SH-SY5Y (cell line): ENCODE measurements around the gene SGSM2.

Experiments used
- GATA2 ChIP-seq: IDR thresholded peaks from 2 replicates; pipeline ENCODE4 v1.6.1; 2011; ENCODE audit warnings: mild to moderate bottlenecking, low read depth, low read length
- GATA3 ChIP-seq: IDR thresholded peaks from 2 replicates; pipeline ENCODE4 v1.6.1; 2011; ENCODE audit warnings: low read depth, mild to moderate bottlenecking, low read length, moderate library complexity

DNA sequence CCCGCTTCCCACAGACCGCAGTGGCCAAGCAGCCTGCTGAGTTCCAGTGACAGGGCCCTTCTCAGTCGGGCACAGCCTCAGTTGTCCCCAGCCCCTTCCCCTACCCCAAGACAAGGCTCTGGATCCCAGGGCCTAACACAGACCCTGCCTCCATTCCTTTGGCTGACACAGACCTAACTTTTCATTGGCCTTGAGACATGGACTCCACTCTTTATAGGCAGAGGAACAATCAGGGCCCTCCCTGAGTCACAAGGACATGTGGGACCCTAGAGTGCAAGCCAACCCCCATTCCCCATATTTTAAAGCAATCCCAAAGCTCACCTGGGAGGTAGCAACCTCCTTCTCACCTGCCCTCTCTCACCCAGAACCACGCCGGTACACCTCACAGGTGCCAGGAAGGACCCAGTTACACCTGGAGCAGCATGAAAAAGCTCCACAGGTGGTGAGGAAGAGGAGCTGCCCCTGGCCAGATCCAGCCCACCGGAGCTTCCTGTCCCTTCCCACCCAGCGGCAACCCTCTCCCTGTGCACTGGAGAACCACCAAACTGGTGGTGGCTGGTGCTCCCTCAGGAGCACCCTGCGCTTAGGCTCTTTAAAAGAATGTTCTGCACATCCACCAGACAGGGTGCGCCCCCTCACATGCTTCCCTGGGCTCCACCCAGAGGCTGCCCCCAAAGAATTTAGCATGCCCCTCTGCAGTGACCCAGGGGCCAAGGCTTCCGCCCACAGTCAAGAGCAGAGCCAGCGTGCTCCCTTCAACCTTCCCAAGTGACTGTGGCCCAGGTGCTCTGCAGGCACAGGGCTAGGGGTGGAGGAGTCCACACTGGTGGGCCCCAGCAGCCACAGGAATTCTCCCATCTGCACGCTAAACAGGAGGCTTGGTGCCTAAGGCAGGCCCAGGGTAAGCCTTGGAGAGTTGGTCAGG, 60.2 kb downstream of the SGSM2 start:
- TF ChIP-seq GATA2 (no peak), GATA3 (no peak)
